Lung (tissue), 12 donors: ENCODE measurements around the gene IPPK. TPM values are rescaled to one million over a fixed set of nuclear protein-coding genes. Genes with fewer than 3 reads are reported as not detected.

Source experiments
- ATAC-seq: fragments of 200-7000 bp; cut with Tn5 transposase; one replicate; pipeline ENCODE4 v1.9.1; 2020; ENCODE audit warnings: moderate number of reproducible peaks; ENCODE audit not compliant: insufficient read depth, low FRiP score
- DNase-seq, 3 donors: peaks; one replicate each; pipeline ENCODE4 v3.0.0-alpha.2; 2013 to 2017
- H3K27ac ChIP-seq, 2 donors: one replicate each; pipeline ENCODE4 v1.5.1; 2013; ENCODE audit warnings: mild to moderate bottlenecking in 2 of 2, moderate library complexity in 2 of 2, control low read depth in 1 of 2, inconsistent platforms in 1 of 2, low read depth in 1 of 2, low read length in 1 of 2
- H3K27me3 ChIP-seq, 3 donors: one replicate each; pipeline ENCODE4 v1.5.1; 2013; ENCODE audit warnings: low read length in 2 of 3; ENCODE audit not compliant: control insufficient read depth in 3 of 3, insufficient read depth in 3 of 3
- H3K36me3 ChIP-seq, 4 donors: one replicate each; pipeline ENCODE4 v1.5.1; 2013; ENCODE audit warnings: low read length in 4 of 4, mild to moderate bottlenecking in 1 of 4, moderate library complexity in 1 of 4; ENCODE audit not compliant: control insufficient read depth in 4 of 4, insufficient read depth in 4 of 4
- H3K4me1 ChIP-seq, 5 donors: one replicate each; pipeline ENCODE4 v1.5.1; 2013; ENCODE audit warnings: low read length in 5 of 5, mild to moderate bottlenecking in 2 of 5, moderate library complexity in 1 of 5; ENCODE audit not compliant: control insufficient read depth in 5 of 5, insufficient read depth in 5 of 5
- H3K4me3 ChIP-seq: one replicate; pipeline ENCODE4 v1.5.1; 2013; ENCODE audit warnings: mild to moderate bottlenecking, control low read depth, moderate library complexity
- H3K9ac ChIP-seq, 2 donors: one replicate each; pipeline ENCODE4 v1.5.1; 2013; ENCODE audit warnings: low read length in 2 of 2, control low read depth in 1 of 2; ENCODE audit not compliant: insufficient read depth in 1 of 2
- H3K9me3 ChIP-seq, 4 donors: one replicate each; pipeline ENCODE4 v1.5.1; 2013; ENCODE audit warnings: low read length in 3 of 4, mild to moderate bottlenecking in 1 of 4, moderate library complexity in 1 of 4; ENCODE audit not compliant: control insufficient read depth in 4 of 4, insufficient read depth in 3 of 4
- WGBS, 2 donors: extraction: QIAGEN DNeasy Blood & Tissue Kit; methylation state at CpG; one replicate each; pipeline ENCODE4 v1.1.7; 2013; 5-methylcytosine and 5-hydroxymethylcytosine counted together
- polyA plus RNA-seq, 2 donors: library from polyadenylated mRNA; stranded (reverse); fragments of 200-250 nt; gene quantifications; one replicate each; pipeline ENCODE4 v1.2.1, GENCODE V29; 2013
- total RNA-seq, 2 donors: library from RNA; depleted of rRNA in 1 of 2; stranded (reverse); fragments of >200 nt in 1 of 2; gene quantifications; one replicate each; pipeline ENCODE4 v1.2.1, GENCODE V29; 2014 to 2021
- TF ChIP-seq, protein P1 (sequence below): IDR thresholded peaks from 2 replicates; pipeline ENCODE4 v1.5.1; 2012; ENCODE audit warnings: mild to moderate bottlenecking; ENCODE audit errors: control extremely low read depth, extremely low read depth
- donor health status: control.
- donor health status: control.
- donor health status: Bipolar disorder and iron deficiency.
- donor health status: healthy.
- donor health status: DM: yes; HTN: yes; CAD: no.

The IPPK gene
- total and polyA plus RNA-seq, 4 donors, result 6.0 to 9.6 (median 6.8) TPM

- WGBS, 2 donors, result 94 to 97% methylated on average over 11 of the region's 11 CpGs
- Histone ChIP-seq H3K9ac (no peak overlapping the region), H3K4me1 (peaks cover 0 to 5% (median 0%) of the 10 kb centered on the region in 5 donors), H3K9me3 (no peaks in the 10 kb centered on the region), H3K27ac (no peak overlapping the region), H3K4me3 (no peak overlapping the region), H3K36me3 (peaks cover 0 to 40% (median 4%) of the 10 kb centered on the region in 4 donors), H3K27me3 (no peaks in the 10 kb centered on the region)
- TF ChIP-seq, protein P1, sequence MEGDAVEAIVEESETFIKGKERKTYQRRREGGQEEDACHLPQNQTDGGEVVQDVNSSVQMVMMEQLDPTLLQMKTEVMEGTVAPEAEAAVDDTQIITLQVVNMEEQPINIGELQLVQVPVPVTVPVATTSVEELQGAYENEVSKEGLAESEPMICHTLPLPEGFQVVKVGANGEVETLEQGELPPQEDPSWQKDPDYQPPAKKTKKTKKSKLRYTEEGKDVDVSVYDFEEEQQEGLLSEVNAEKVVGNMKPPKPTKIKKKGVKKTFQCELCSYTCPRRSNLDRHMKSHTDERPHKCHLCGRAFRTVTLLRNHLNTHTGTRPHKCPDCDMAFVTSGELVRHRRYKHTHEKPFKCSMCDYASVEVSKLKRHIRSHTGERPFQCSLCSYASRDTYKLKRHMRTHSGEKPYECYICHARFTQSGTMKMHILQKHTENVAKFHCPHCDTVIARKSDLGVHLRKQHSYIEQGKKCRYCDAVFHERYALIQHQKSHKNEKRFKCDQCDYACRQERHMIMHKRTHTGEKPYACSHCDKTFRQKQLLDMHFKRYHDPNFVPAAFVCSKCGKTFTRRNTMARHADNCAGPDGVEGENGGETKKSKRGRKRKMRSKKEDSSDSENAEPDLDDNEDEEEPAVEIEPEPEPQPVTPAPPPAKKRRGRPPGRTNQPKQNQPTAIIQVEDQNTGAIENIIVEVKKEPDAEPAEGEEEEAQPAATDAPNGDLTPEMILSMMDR, result no peak
- no peak for ATAC-seq
- no peak for DNase-seq
Observed at GRCh38 chr9:92656537-92656925, 13.4 kb downstream of the IPPK start.

GRCh38 chr9:92655896-92656536 lies 13.9 kb downstream of the IPPK start:
- ATAC-seq, result no peak
- no peak for DNase-seq
- no peaks in the 10 kb centered on the region for H3K9me3 ChIP-seq
- TF ChIP-seq, protein P1, result no peak
- H3K27ac ChIP-seq, result no peak overlapping the region
- no peaks in the 10 kb centered on the region for H3K27me3 ChIP-seq
- H3K4me3 ChIP-seq, result no peak overlapping the region
- 93 to 94% methylated on average over 9 of the region's 9 CpGs for WGBS, 2 donors
- peaks cover 0 to 2% (median 0%) of the 10 kb centered on the region in 5 donors for H3K4me1 ChIP-seq
- peaks cover 0 to 44% (median 4%) of the 10 kb centered on the region in 4 donors for H3K36me3 ChIP-seq
- no peak overlapping the region for H3K9ac ChIP-seq

DNA sequence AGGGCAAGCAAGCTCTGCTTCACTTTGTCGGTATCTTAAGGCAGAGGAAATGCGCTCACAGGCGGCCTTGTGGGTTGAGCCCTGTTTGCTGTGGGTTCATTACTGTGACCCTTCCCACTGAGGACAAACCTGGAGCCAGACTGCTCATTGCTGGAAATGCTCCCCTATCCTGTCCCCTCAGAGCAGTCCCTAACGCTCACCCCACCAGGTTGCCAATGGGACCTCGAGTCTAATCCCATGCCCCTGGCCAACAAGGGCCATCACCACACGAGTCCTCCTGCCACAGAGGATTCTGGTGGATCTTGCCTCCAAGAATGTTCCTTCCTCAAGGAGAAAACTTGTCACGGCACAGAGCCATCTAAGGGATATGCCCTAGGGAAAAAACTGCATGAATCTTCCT lies 14.6 kb downstream of the IPPK start:
- peaks cover 0 to 47% (median 4%) of the 10 kb centered on the region in 4 donors for H3K36me3 ChIP-seq
- WGBS, 2 donors, result 94 to 97% methylated on average over 7 of the region's 7 CpGs

More for the DNA sequence above, 14.6 kb downstream of the IPPK start:
- H3K27ac ChIP-seq, result no peak overlapping the region
- ATAC-seq (no peak), DNase-seq (no peak)
- no peaks in the 10 kb centered on the region for H3K9me3 ChIP-seq
- H3K27me3 ChIP-seq, result no peaks in the 10 kb centered on the region
- TF ChIP-seq, protein P1, result no peak
- no peak overlapping the region for H3K9ac ChIP-seq
- no peaks in the 10 kb centered on the region for H3K4me1 ChIP-seq
- no peak overlapping the region for H3K4me3 ChIP-seq
